Mucosa of stomach (tissue), 1 donor: ENCODE results near the gene NHERF1.

Experiments
- H3K27me3 ChIP-seq: one replicate; pipeline ENCODE4 v1.7.0; 2013; ENCODE audit warnings: mild to moderate bottlenecking, low read length; ENCODE audit not compliant: control insufficient read depth, insufficient read depth
- H3K36me3 ChIP-seq: one replicate; pipeline ENCODE4 v1.7.0; 2013; ENCODE audit warnings: low read length; ENCODE audit not compliant: control insufficient read depth, insufficient read depth
- H3K4me1 ChIP-seq: one replicate; pipeline ENCODE4 v1.7.0; 2013; ENCODE audit warnings: mild to moderate bottlenecking, low read length; ENCODE audit not compliant: control insufficient read depth, insufficient read depth
- H3K4me3 ChIP-seq: one replicate; pipeline ENCODE4 v1.7.0; 2013; ENCODE audit warnings: low read length
- H3K9ac ChIP-seq: one replicate; pipeline ENCODE4 v1.7.0; 2013; ENCODE audit warnings: mild to moderate bottlenecking, low read length, moderate library complexity
- H3K9me3 ChIP-seq: one replicate; pipeline ENCODE4 v1.7.0; 2013; ENCODE audit warnings: mild to moderate bottlenecking, low read length, moderate library complexity; ENCODE audit not compliant: control insufficient read depth
- donor health status: Pancreatic carcinoma.

NHERF1 gene

GRCh38 chr17:74722782-74723181, 25.6 kb upstream of the NHERF1 start:
- Histone ChIP-seq H3K9ac (no peak overlapping the region), H3K4me1 (no peaks in the 10 kb centered on the region), H3K27me3 (peaks cover 5% of the 10 kb centered on the region), H3K36me3 (no peaks in the 10 kb centered on the region), H3K4me3 (no peak overlapping the region), H3K9me3 (no peaks in the 10 kb centered on the region)

DNA sequence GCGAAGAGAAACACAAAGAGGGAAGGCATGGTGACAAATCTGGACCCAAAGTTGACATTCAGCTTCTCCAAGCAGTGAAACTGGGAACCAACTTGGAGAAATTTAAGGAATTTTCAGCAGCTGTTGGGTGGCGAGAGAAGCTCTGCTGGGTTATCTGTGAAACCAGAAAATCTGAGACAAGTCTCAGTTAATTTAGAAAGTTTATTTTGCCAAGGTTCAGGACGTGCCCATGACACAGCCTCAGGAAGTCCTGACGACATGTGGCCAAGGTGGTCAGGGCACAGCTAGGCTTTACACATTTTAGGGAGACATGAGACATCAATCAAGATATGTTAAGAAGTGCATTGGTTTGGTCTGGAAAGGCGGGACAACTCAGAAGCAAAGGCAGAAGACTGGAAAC, 24.5 kb upstream of the NHERF1 start:
- no peak overlapping the region for H3K9ac ChIP-seq
- H3K36me3 ChIP-seq: no peaks in the 10 kb centered on the region
- no peaks in the 10 kb centered on the region for H3K4me1 ChIP-seq
- no peak overlapping the region for H3K4me3 ChIP-seq
- peaks cover 5% of the 10 kb centered on the region for H3K27me3 ChIP-seq
- no peaks in the 10 kb centered on the region for H3K9me3 ChIP-seq

GRCh38 chr17:74725111-74725510, 23.3 kb upstream of the NHERF1 start:
- no peak overlapping the region for H3K4me3 ChIP-seq
- H3K9ac ChIP-seq: no peak overlapping the region
- H3K9me3 ChIP-seq: no peaks in the 10 kb centered on the region
- no peaks in the 10 kb centered on the region for H3K36me3 ChIP-seq
- H3K4me1 ChIP-seq: peaks cover under 1% of the 10 kb centered on the region
- peaks cover 5% of the 10 kb centered on the region for H3K27me3 ChIP-seq

GRCh38 chr17:74728033-74728701, 20.3 kb upstream of the NHERF1 start:
- Histone ChIP-seq H3K27me3 (peaks cover 10% of the 10 kb centered on the region), H3K9me3 (no peaks in the 10 kb centered on the region), H3K4me1 (peaks cover 8% of the 10 kb centered on the region), H3K36me3 (no peaks in the 10 kb centered on the region), H3K9ac (no peak overlapping the region), H3K4me3 (no peak overlapping the region)

- Histone ChIP-seq H3K4me3 (no peak overlapping the region), H3K4me1 (peaks cover 8% of the 10 kb centered on the region), H3K9ac (no peak overlapping the region), H3K36me3 (no peaks in the 10 kb centered on the region), H3K27me3 (peaks cover 15% of the 10 kb centered on the region), H3K9me3 (no peaks in the 10 kb centered on the region)
Measured at GRCh38 chr17:74728702-74729075, 19.7 kb upstream of the NHERF1 start.

DNA sequence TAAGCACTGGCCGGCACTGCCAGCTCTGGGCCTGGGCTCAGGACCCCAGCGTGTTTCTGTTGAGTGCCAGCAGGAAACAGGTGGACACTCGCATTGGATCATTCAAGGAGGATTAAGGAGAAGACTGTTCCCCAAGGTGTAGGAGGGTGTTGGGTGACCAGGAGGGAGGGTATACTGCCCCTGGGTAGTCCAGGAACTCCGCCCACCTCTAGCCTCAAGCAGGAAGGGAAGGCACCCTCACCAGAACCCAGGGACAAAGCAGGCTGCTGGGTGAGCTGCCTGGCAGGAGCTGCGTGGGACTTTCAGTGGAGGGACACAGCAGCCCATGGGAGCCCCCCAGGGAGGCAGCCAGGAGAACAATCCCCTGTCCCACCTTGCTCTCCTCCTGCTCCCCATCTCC, 19.1 kb upstream of the NHERF1 start:
- Histone ChIP-seq H3K9ac (no peak overlapping the region), H3K4me1 (peaks cover 8% of the 10 kb centered on the region), H3K9me3 (no peaks in the 10 kb centered on the region)

GRCh38 chr17:74729866-74730265, 18.6 kb upstream of the NHERF1 start:
- H3K27me3 ChIP-seq: peaks cover 13% of the 10 kb centered on the region

More for the DNA sequence above, 19.1 kb upstream of the NHERF1 start:
- H3K36me3 ChIP-seq: no peaks in the 10 kb centered on the region
- peaks cover 13% of the 10 kb centered on the region for H3K27me3 ChIP-seq
- no peak overlapping the region for H3K4me3 ChIP-seq

DNA sequence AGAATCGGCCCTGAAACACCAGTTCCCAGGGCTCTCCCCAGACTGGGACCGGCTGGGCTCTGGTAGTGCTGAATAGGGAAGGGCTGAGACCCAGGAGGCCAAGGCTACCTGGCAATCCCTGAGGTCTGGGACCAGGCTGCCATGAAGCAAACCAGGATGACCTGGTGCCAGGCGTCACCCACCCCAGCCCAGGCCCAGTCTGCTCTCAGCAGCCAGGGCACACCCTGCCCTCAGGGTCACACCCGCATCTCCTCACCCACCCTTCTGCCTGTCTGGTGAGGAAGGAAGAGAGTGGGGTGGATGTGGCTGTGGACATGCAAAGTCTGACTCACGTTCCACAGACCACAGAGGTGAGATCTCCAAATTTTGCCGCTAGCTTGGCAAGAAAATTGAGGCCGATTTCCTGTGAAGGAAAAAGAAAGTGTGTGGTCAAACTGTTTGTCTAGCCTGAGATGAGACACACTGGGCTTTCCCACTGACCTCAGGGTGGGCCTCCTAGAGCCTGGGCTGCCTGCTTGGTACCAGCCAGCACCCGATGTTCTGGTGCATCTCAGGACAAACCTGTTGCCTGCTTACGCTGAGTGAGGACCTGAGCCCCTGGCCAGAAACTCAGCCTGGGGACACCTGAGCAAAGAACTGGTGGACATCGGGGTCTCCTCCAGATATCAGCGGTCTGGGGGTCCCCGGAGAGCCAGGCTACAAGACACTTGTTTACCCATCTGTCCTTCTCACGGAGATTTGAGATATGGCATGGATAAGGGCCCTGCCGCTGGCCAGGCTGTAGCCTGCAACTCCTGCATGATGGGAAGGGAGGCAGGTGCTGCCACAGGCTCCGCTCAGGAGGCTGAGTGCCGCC, 17.7 kb upstream of the NHERF1 start:
- H3K36me3 ChIP-seq: no peaks in the 10 kb centered on the region
- H3K4me3 ChIP-seq: no peak overlapping the region
- H3K27me3 ChIP-seq: peaks cover 13% of the 10 kb centered on the region
- peaks cover 8% of the 10 kb centered on the region for H3K4me1 ChIP-seq
- H3K9me3 ChIP-seq: no peaks in the 10 kb centered on the region
- no peak overlapping the region for H3K9ac ChIP-seq

More at GRCh38 chr17:74729866-74730265, 18.6 kb upstream of the NHERF1 start:
- Histone ChIP-seq H3K4me1 (peaks cover 8% of the 10 kb centered on the region), H3K36me3 (no peaks in the 10 kb centered on the region), H3K9me3 (no peaks in the 10 kb centered on the region), H3K4me3 (no peak overlapping the region), H3K9ac (no peak overlapping the region)

GRCh38 chr17:74731347-74731605, 17.2 kb upstream of the NHERF1 start:
- H3K9me3 ChIP-seq: no peaks in the 10 kb centered on the region
- H3K4me3 ChIP-seq: no peak overlapping the region
- peaks cover 12% of the 10 kb centered on the region for H3K4me1 ChIP-seq
- H3K9ac ChIP-seq: no peak overlapping the region
- peaks cover 13% of the 10 kb centered on the region for H3K27me3 ChIP-seq
- H3K36me3 ChIP-seq: no peaks in the 10 kb centered on the region

DNA sequence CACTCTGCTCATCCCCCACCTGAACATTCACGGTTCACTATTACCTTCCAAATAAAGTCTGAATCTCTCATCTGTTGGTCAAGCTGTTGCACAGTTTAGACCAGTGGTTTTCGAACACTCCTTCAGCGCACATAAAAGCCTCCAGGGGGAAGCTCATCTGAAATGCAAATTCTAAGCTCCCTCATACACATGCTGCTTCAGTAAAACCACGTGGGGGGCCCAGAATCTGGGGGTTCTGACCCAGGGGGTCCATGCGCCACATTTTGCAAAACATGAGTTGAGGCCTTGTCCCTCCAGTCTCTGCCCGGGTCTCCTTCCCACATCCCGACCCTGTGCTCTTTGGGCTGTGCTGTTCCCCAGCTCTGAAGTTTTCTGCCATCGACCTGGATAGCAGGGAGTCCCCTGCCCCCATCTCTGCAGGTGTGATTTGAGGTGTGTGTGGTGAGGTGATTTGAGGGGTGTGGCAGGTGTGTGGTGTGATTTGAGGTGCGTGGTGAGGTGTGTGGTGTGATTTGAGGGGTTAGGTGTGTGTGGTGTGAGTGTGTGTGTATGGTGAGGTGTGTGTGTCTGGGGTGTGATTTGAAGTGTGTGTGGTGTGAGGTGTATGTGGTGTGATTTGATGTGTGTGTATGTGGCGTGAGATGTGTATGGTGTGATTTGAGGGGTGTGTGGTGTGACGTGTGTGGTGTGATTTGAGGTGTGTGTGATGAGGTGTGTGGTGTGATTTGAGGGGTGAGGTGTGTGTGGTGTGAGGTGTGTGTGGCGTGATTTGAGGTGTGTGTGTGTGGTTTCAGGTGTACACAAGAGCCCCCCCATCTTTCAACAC, 16.2 kb upstream of the NHERF1 start:
- peaks cover 17% of the 10 kb centered on the region for H3K27me3 ChIP-seq

DNA sequence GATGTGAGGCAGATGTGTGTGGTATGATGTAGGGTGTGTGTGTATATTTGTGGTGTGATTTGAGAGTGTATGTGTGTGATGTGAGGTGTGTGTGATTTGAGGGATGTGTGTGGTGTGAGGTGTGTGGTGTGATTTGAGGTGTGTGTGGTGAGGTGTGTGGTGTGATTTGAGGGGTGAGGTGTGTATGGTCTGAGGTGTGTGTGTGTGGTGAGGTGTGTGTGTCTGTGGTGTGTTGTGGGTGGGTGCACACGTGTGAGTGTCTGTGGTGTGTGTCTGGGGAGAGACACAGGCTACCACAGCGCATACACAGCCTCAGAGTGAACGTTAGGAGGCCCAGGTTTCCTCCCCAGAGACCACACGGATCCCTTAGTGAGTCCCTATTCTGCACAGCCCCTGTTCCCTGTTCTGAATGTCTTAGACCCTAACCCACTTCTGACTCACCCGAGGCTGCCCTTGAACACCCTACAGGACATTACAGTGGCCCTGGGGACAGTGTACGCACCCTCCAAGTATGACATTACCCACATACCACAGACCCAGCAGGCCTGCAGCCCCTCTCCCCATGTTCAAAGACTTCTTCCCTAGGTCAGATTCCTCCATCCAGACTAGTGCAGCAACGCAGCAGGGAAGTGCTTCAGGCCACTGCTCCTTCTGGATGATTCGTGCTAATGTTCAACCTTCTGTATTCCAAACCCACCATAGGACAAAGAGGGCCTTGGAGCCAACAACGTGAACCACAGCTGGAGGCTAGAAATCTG, 14.9 kb upstream of the NHERF1 start:
- H3K4me3 ChIP-seq: no peak overlapping the region
- H3K36me3 ChIP-seq: no peaks in the 10 kb centered on the region
- H3K9me3 ChIP-seq: no peaks in the 10 kb centered on the region
- peaks cover 33% of the 10 kb centered on the region for H3K4me1 ChIP-seq
- H3K27me3 ChIP-seq: peaks cover 30% of the 10 kb centered on the region
- no peak overlapping the region for H3K9ac ChIP-seq

More for the DNA sequence above, 16.2 kb upstream of the NHERF1 start:
- Histone ChIP-seq H3K4me1 (peaks cover 20% of the 10 kb centered on the region), H3K36me3 (no peaks in the 10 kb centered on the region), H3K9me3 (no peaks in the 10 kb centered on the region), H3K9ac (no peak overlapping the region), H3K4me3 (no peak overlapping the region)
